Gastroesophageal sphincter (tissue), 3 donors: ENCODE results near the gene MBNL1.

ENCODE experiments used
- CTCF ChIP-seq, 4 experiments: fragments of 200-600 bp in 2 of 4; fragments of 450-650 bp in 2 of 4; sonication (generic) in 1 of 4; IDR thresholded peaks; one replicate each; pipeline ENCODE4 v1.5.1; 2017 to 2019; ENCODE audit warnings: antibody characterized with exemption in 4 of 4, mild to moderate bottlenecking in 2 of 4, moderate library complexity in 2 of 4
- EP300 ChIP-seq: sonication (generic); formaldehyde crosslinking; IDR thresholded peaks from one replicate; pipeline ENCODE4 v1.6.1; 2017; ENCODE audit warnings: antibody characterized with exemption, mild to moderate bottlenecking
- POLR2A ChIP-seq, 2 donors: fragments of 450-650 bp; IDR thresholded peaks; one replicate each; pipeline ENCODE4 v1.6.1; 2017; ENCODE audit warnings: antibody characterized with exemption in 2 of 2, mild to moderate bottlenecking in 2 of 2, moderate library complexity in 1 of 2
- POLR2AphosphoS5 ChIP-seq: sonication (generic); formaldehyde crosslinking; IDR thresholded peaks from one replicate; pipeline ENCODE4 v1.6.1; 2017; ENCODE audit warnings: antibody characterized with exemption

GRCh38 chr3:152269831-152270734 is 1.4 kb downstream of the MBNL1 start:
- TF ChIP-seq EP300 (no peak), CTCF (IDR thresholded peaks at IDR 0.05) (peak in 1 of 4 experiments; percentile 8), POLR2A (IDR thresholded peaks at IDR 0.05) (peak; percentile 50 to 56), POLR2AphosphoS5 (peak; percentile 18)
